HG02870 (cell line): ENCODE results near the gene NDUFA13.

Source experiments
- ATAC-seq: cut with Tn5 transposase; IDR thresholded peaks from one replicate; pipeline ENCODE4 v1.9.1; 2021; ENCODE audit warnings: mild to moderate bottlenecking, moderate library complexity; ENCODE audit not compliant: unreplicated experiment

Gene NDUFA13

GRCh38 chr19:19506592-19506991, 9.4 kb upstream of the NDUFA13 start:
- ATAC-seq = no peak

GRCh38 chr19:19507354-19507753, 8.7 kb upstream of the NDUFA13 start:
- ATAC-seq = no peak

GRCh38 chr19:19508217-19508616, 7.8 kb upstream of the NDUFA13 start:
- no peak for ATAC-seq

- ATAC-seq = no peak
Measured at GRCh38 chr19:19510432-19510831, 5.6 kb upstream of the NDUFA13 start.

- no peak for ATAC-seq
Measured at GRCh38 chr19:19513682-19514081, 2.3 kb upstream of the NDUFA13 start.

- ATAC-seq = no peak
Measured at GRCh38 chr19:19514215-19514657, 1.8 kb upstream of the NDUFA13 start.

- ATAC-seq = no peak
Measured at GRCh38 chr19:19514881-19515641, 964 bp upstream of the NDUFA13 start, which contains the start of gene TSSK6. Gene TSSK6, minus strand, starts transcription at chr19:19515548. Its CDS starts 121 bp downstream, at chr19:19515427.

- ATAC-seq = no peak
Measured at GRCh38 chr19:19517235-19517619, 1.2 kb downstream of the NDUFA13 start.

GRCh38 chr19:19520989-19521388, 5.0 kb downstream of the NDUFA13 start:
- no peak for ATAC-seq

GRCh38 chr19:19523177-19523576, 7.2 kb downstream of the NDUFA13 start:
- no peak for ATAC-seq

- no peak for ATAC-seq
Measured at GRCh38 chr19:19524053-19524452, 8.0 kb downstream of the NDUFA13 start.

- no peak for ATAC-seq
Measured at GRCh38 chr19:19525611-19526380, 9.8 kb downstream of the NDUFA13 start.

- ATAC-seq = no peak
Measured at GRCh38 chr19:19526581-19527370, 10.8 kb downstream of the NDUFA13 start.

GRCh38 chr19:19527371-19527656, 11.3 kb downstream of the NDUFA13 start:
- no peak for ATAC-seq

GRCh38 chr19:19527674-19528625, 11.9 kb downstream of the NDUFA13 start:
- ATAC-seq = no peak

GRCh38 chr19:19528721-19529490, 12.9 kb downstream of the NDUFA13 start, which contains the start of gene YJEFN3:
Gene YJEFN3, plus strand, starts transcription at chr19:19528911. Its CDS starts 22 bp downstream, at chr19:19528933.
- no peak for ATAC-seq

GRCh38 chr19:19529783-19530422, 13.9 kb downstream of the NDUFA13 start:
- ATAC-seq = no peak

GRCh38 chr19:19530423-19530804, 14.4 kb downstream of the NDUFA13 start:
- ATAC-seq = no peak

GRCh38 chr19:19530889-19531288, 14.9 kb downstream of the NDUFA13 start:
- no peak for ATAC-seq
